Measurements from ENCODE around the gene HDAC9.
A peak's percentile ranks its signal among the peaks of the same experiment; 100 is the strongest.
"Not testable (repeated sequence)": the region's sequence is repeated elsewhere in the genome, so short reads cannot be mapped to it uniquely, and the experiment has no call there.

HDAC9 gene

DNA sequence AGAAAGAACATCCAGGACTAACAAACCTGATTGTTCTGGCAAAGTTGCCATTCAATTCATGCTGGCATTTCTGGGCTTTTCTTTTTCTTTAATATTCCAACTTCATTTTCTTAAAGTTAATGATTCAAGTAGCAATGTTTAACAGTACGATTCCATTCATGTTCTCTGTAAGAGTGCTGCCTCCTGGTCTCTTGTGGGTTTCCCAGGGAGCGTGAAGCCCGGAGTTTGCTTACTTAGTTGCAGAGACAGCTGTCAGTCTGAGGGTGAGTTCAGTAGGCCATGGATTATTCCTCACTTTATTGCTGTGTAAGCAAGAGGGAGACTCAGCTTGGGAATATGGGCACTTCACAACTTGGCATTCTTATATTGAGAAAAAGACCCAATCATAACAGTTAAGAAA lies 479.7 kb downstream of the HDAC9 start:
- no peak for DNase-seq (ENCODE audit: low spot score)

DNA sequence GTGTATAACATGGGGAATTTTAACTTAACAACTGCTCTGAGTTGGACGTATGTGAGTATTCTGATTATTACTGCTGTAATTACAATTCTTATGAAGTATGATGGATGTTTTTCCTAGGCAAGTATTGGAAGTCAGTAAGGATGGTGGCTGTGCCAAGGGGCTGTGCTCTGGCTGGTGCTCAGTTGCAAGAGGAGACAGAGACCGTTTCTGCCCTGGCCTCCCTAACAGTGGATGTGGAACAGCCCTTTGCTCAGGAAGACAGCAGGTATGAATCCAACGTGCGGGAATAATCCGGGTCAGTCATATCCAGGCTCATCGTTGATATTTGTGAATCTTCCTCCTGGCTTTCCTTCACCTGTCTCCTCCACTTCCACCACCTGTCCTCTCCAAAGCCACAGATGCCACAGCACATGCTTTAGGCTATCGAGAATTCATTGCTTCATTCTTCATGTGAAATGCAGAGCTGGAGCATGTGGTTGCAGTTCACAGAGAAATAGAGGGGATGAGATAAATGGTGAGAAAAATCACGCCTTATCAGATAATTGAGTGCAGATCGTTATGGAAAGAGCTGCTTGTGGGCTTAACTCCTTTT lies 480.2 kb downstream of the HDAC9 start:
- DNase-seq (ENCODE audit: low spot score), result no peak

DNA sequence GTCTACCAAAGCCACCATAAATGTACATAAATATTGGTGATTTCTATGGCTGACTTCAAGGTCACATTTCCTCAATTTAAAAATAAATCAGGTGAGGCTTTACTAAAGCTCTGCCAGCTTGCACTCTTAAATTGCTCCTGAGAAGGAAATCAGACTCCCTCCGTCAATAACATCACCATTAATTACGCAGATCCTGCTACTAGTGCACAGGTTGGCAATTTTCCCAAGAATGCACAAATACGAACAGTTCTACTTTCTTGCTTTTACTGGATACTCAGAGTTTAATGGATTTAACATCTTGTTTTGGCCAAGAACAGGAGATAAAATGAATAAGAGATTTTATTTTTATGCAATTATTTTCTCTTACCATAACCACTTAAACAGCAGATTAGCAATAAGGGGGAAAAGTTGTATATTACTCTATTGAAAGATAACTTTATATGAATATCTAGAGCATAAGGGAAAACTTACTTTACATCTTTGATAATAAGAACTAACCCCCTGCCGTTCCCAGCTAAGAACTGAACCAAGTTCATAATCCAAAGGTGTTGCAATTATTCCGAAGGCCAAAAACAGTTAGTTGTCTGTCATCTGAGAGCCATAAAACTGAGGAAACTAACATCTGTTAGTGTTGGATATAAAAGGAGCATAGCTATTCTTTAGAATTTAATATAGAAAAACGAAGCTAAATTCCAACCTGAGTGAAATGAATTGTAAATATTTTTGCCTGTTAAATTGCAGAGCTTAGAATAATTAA lies 481.3 kb downstream of the HDAC9 start:
- DNase-seq (ENCODE audit: low spot score), result no peak

- DNase-seq (ENCODE audit: low spot score), result peak; percentile 59
Observed at GRCh38 chr7:18978108-18978495, 482.6 kb downstream of the HDAC9 start.

GRCh38 chr7:18990700-18991099 lies 495.2 kb downstream of the HDAC9 start:
- DNase-seq (ENCODE audit: low spot score), result not testable (repeated sequence)

GRCh38 chr7:18993933-18994668 lies 498.6 kb downstream of the HDAC9 start:
- peak; percentile 35 for DNase-seq (ENCODE audit: low spot score)

DNA sequence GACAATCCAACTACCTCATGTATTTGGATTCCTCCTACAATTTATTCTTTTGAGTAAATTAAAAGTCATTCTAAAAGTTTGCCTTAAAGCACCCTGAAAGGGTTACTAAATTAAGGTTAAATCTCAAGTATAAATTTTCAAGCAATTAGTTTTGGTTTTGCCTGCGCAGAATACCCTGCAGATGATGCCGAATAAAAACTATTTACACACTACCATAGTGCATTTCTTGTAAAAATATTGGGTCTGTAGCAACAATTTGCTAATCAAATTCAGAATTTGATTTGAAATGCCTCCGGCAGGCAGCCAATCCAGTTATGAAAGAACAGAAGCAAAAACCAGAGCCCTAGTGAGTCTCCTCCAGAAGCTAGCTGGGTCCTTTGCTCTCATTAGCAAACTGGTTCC lies 499.7 kb downstream of the HDAC9 start:
- DNase-seq (ENCODE audit: low spot score), result no peak

GRCh38 chr7:18995811-18996426 lies 500.4 kb downstream of the HDAC9 start:
- no peak for DNase-seq (ENCODE audit: low spot score)

DNA sequence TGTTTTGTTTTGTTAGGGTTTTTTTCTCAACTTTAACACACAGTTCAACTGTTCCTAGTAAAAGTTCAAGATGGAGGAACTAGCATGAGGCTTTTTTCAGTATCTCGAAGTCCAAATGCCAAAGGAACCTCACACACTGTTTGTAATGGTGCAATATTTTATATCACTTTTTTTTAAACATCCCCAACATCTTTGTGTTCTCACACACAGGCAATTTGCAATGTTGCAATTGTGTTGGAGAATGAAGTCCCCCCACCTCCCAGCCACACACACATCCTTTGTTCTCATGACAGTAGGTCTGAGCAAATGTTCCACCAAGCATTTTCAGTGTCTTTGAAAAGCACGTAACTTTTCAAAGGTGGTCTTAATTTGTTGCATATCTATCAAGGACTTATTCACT lies 501.0 kb downstream of the HDAC9 start:
- no peak for DNase-seq (ENCODE audit: low spot score)

DNA sequence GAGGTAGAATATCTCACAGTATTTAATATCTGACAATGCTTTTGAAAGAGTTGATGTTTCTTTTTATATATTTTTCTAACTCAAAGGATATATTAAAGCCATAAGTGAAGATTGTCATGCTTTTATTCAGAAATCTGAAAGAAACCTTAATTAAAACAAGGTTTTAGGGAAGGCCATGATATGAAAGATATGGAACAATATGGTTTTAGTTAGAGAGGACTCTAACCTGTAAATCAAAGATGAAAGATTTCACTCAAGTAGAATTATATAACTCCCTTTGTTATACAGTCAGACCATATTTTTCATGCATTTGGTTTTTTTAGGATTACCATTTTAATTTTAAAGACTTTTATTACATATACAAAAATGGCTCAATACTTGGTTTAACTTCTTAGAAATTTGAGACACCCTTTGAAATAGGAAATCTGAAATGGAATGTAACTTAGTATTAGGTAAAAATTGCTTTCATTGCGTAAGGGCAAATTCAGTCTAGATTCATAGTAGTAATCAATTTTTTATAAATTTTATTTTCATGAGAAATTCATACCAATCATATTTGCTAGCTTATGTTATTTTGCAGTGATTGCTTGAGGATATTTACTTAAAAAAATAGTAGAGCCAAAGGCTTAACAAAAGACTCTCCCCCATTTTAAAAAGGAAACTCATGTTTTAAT lies 502.1 kb downstream of the HDAC9 start:
- no peak for DNase-seq (ENCODE audit: low spot score)

GRCh38 chr7:19000410-19000809 lies 504.9 kb downstream of the HDAC9 start:
- no peak for DNase-seq (ENCODE audit: low spot score)

GRCh38 chr7:19001854-19002253 lies 506.3 kb downstream of the HDAC9 start:
- no peak for DNase-seq (ENCODE audit: low spot score)

GRCh38 chr7:19009241-19009935 lies 513.8 kb downstream of the HDAC9 start:
- DNase-seq (ENCODE audit: low spot score), result no peak

DNA sequence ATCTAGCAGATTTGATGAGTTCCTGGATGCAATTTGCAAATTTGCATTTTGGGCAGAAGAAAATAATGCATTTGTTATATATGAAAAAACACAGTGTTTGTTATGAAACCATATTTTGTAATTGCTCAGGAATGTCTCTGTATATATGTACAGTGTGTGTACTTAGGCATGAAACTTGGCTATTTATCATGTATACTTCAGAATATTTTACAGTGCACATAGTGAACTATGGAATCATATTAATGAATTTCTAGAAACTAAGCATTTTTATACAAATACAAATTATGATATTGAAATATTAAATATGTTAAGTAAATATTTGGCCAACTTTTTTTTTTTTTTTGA lies 514.4 kb downstream of the HDAC9 start:
- no peak for DNase-seq (ENCODE audit: low spot score)

DNA sequence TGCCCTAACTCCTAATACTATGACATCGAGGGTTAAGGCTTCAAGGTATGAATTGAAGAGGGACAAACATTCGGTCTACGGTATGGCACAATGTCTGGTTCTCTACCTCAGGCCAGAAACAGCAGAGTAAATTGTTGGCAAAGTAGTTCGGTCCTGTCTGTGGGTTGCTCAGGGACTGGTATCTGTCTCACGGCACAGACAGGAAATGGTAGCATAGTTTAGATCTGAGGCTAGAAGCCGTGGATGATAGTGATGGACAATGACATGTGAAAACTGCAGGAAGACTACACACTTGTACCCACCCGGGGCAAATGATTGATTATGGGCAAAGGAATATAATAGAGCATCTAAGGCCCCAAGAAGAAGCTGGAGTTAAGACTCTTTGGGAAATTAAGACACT lies 515.7 kb downstream of the HDAC9 start:
- no peak for DNase-seq (ENCODE audit: low spot score)

DNA sequence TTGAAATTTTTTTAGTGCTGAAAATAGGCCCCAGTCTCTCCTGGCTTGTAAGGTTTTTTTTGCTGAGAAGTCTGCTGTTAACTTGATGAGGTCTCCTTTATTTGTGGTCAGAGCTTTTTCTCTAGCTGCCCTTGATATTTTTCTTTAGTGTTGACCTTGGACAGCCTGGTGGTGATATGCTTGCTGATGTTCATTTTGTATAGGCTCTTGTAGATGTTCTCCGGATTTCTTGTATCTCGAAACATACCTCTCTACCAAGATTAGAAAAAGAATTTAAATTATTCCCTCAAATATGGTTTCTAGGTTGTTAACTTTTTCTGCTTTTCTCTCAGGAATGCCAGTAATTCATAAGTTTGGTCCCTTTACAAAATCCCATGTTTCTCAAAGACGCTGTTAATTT lies 519.5 kb downstream of the HDAC9 start:
- no peak for DNase-seq (ENCODE audit: low spot score)

DNA sequence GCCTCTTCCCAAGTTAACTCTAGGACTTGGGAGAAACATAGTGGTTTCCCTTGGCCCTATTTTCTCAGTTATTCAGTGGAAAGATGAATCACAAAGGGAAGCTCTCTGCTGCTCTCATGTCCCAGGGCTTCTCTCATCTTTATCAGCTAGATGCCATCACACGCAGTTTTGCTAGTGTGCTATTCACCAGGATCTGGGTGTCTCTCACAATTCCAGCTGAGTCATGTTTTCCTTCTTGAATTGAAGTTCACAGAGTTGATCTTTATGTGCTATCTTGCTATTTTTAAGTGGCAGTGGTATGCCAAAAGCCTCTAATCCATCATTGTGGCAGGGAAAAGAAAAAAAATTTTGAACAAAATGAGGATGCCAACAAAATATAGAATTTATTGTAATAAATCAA lies 520.6 kb downstream of the HDAC9 start:
- DNase-seq (ENCODE audit: low spot score), result no peak

- DNase-seq (ENCODE audit: low spot score), result no peak
Observed at GRCh38 chr7:19017374-19017773, 521.8 kb downstream of the HDAC9 start.

DNA sequence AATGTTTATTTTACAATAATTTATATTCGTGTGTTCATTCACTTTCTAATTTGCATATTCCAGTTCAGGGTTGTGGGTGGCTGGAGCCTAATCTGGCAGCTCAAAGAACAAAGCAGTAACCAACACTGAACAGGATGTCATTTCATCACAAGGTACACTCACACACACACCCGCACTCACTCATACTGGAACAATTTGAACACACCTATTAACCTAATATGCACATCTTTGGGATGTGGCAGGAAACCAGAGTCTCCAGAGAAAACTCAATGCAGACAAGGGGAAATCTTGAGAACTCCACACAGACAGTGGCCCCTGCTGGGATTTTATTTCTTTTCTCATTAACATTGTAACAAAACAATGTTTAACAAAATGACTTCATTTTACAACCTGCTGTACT lies 524.5 kb downstream of the HDAC9 start:
- no peak for DNase-seq (ENCODE audit: low spot score)

- DNase-seq (ENCODE audit: low spot score), result no peak
Observed at GRCh38 chr7:19020711-19021110, 525.2 kb downstream of the HDAC9 start.

DNA sequence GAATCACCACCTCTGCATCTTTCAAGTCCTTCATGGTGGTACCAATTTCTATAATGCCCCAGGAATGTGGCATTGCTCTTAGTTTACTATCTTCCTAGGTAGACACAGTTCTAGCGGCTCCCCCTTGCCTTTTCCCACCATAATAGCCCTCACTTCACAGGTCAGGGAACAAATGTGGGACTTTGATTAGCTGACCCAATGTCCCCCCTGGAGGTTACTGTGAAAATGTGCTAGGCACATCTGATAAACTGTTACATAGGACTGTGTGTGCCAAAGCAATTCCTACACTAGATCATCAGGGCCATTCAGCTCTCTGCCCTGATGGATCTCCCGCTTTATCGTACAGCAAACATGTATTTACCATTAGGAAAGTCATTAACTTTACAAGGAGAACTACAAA lies 527.9 kb downstream of the HDAC9 start:
- no peak for DNase-seq (ENCODE audit: low spot score)

DNA sequence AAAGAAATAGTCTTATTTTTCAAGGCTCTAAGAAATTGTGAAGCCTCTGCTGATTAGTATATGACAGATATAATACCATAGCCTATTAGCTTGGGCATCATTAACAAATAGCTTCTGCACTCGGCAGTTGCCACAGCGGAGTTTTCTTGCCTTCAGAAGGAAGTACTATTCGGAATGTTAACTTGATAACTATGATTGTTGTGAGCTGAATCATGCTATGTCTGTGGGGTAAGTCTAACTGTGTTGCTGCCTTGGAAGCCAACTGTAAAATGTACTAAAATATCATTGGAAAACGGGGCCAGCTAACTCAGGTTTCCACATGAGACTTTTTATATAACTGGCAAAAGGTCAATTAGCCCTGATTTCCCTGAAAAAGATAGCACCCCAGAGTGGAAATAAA lies 528.7 kb downstream of the HDAC9 start:
- peak; percentile 20 for DNase-seq (ENCODE audit: low spot score)
